ENCODE measurements around the gene ZNF618. TPM values are rescaled to one million over a fixed set of nuclear protein-coding genes. Genes with fewer than 3 reads are reported as not detected.
A peak's percentile ranks its signal among the peaks of the same experiment; 100 is the strongest.

The ZNF618 gene
- polyA plus RNA-seq, 3 donors, result 0.53 to 1.9 (median 0.78) TPM

DNA sequence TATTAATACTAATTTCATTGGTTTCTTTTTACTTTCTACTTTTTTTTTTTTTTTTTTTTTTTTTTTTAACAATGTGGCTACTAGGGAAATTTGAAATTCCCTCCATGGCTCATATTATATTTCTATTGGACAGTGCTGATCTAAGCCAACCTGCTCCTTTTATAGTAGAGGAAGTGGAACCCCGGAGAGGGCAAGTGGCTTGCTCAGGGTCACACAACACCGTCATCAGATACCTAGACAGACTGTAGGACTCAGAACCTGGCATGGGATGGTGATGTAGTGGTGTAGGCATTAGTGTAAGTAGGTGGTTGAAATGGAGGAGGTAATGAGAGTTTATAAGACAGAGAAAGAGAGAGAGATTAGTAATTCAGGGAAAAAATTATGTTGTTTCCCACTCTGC lies 10.8 kb downstream of the ZNF618 start:
- no peaks in the 10 kb centered on the region for H4K20me1 ChIP-seq (ENCODE audit: insufficient read depth, low read length)
- 30% methylated on average over 2 of the region's 2 CpGs for WGBS (ENCODE audit: insufficient coverage)
- Mint-ChIP-seq H3K4me3 (no peak overlapping the region), H3K27me3 (ENCODE audit: low read depth in 3 of 3) (peaks cover 0 to 2% (median 0%) of the 10 kb centered on the region in 3 donors), H3K27ac (peak overlapping the region in 6 of 7 donors; percentile 0 to 77 (median 74)), H3K4me1 (peaks cover 34% of the 10 kb centered on the region), H3K36me3 (peaks cover 0 to 6% of the 10 kb centered on the region in 2 donors), H3K9me3 (peaks cover 0 to 15% (median 6%) of the 10 kb centered on the region in 7 donors)
- H3K9ac ChIP-seq (ENCODE audit: insufficient read depth, low read length, poor library complexity, severe bottlenecking), result no peak overlapping the region
- TF ChIP-seq, protein P1, sequence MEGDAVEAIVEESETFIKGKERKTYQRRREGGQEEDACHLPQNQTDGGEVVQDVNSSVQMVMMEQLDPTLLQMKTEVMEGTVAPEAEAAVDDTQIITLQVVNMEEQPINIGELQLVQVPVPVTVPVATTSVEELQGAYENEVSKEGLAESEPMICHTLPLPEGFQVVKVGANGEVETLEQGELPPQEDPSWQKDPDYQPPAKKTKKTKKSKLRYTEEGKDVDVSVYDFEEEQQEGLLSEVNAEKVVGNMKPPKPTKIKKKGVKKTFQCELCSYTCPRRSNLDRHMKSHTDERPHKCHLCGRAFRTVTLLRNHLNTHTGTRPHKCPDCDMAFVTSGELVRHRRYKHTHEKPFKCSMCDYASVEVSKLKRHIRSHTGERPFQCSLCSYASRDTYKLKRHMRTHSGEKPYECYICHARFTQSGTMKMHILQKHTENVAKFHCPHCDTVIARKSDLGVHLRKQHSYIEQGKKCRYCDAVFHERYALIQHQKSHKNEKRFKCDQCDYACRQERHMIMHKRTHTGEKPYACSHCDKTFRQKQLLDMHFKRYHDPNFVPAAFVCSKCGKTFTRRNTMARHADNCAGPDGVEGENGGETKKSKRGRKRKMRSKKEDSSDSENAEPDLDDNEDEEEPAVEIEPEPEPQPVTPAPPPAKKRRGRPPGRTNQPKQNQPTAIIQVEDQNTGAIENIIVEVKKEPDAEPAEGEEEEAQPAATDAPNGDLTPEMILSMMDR (IDR thresholded peaks at IDR 0.05), result no peak
- peak; percentile 34 to 58 (median 51) for DNase-seq
- H3K27ac ChIP-seq (ENCODE audit: low read depth in 1 of 2, low read length in 2 of 2), result peak overlapping the region in 1 of 2 donors; percentile 20
- peak overlapping the region; percentile 71 for H2AFZ ChIP-seq (ENCODE audit: insufficient read depth, low read depth, low read length, poor library complexity, severe bottlenecking)
- H3K4me2 ChIP-seq (replicated peaks; ENCODE audit: extremely low read depth, low read length, poor library complexity, severe bottlenecking), result peak overlapping the region; percentile 73
- no peaks in the 10 kb centered on the region for H3K27me3 ChIP-seq (ENCODE audit: control insufficient read depth in 2 of 2, insufficient read depth in 2 of 2, low read length in 2 of 2)
- no peaks in the 10 kb centered on the region for H3K9me3 ChIP-seq (replicated peaks in 1 of 2; ENCODE audit: control insufficient read depth in 1 of 2, insufficient read depth in 1 of 2, low read length in 2 of 2)
- no peaks in the 10 kb centered on the region for H3K36me3 ChIP-seq (replicated peaks in 1 of 2; ENCODE audit: control insufficient read depth in 1 of 2, insufficient read depth in 2 of 2, low read length in 2 of 2)
- peaks cover 24 to 26% of the 10 kb centered on the region in 2 donors for H3K4me1 ChIP-seq (ENCODE audit: control insufficient read depth in 1 of 2, insufficient read depth in 2 of 2, low read length in 2 of 2)
- peak overlapping the region in 2 of 3 experiments; percentile 37 to 72 for H3K4me3 ChIP-seq (replicated peaks in 1 of 3; ENCODE audit: low read depth in 2 of 3, low read length in 3 of 3)
- intact Hi-C loops (cut with micrococcal nuclease), result no loop called here
- peaks cover 37% of the 10 kb centered on the region for H3K79me2 ChIP-seq (ENCODE audit: insufficient read depth, low read length)

DNA sequence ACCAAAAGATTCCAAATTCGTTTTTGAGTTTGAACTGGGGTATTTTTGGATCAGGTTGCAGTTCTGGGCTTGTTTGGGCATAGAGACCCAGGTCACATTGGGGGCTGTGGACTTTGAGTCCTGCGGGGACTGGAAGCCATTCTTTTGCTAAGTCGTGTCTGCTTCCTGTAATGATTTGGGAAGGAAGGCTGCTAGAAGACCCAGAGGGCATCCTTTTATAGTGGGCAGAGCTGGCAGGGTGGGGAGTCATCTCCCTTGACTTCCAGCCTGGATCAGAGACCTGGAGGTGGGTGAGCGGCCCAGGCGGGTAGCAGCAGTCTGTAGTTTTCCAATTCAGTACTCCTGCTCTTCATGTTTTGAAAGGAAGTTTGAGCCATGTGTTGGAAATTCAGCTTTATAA lies 11.3 kb downstream of the ZNF618 start:
- Mint-ChIP-seq H3K4me3 (no peak overlapping the region), H3K27me3 (ENCODE audit: low read depth in 3 of 3) (peaks cover 0 to 2% (median 0%) of the 10 kb centered on the region in 3 donors), H3K27ac (peak overlapping the region in 3 of 7 donors; percentile 19 to 77 (median 75)), H3K4me1 (peaks cover 34% of the 10 kb centered on the region), H3K9me3 (peaks cover 0 to 15% (median 6%) of the 10 kb centered on the region in 7 donors), H3K36me3 (peaks cover 0 to 6% of the 10 kb centered on the region in 2 donors)
- intact Hi-C loops (cut with micrococcal nuclease), result no loop called here
- Histone ChIP-seq H3K4me2 (replicated peaks; ENCODE audit: extremely low read depth, low read length, poor library complexity, severe bottlenecking) (peak overlapping the region; percentile 20), H3K4me3 (replicated peaks in 1 of 3; ENCODE audit: low read depth in 2 of 3, low read length in 3 of 3) (no peak overlapping the region), H3K9me3 (replicated peaks in 1 of 2; ENCODE audit: control insufficient read depth in 1 of 2, insufficient read depth in 1 of 2, low read length in 2 of 2) (no peaks in the 10 kb centered on the region), H3K27me3 (ENCODE audit: control insufficient read depth in 2 of 2, insufficient read depth in 2 of 2, low read length in 2 of 2) (no peaks in the 10 kb centered on the region), H3K4me1 (ENCODE audit: control insufficient read depth in 1 of 2, insufficient read depth in 2 of 2, low read length in 2 of 2) (peaks cover 24 to 26% of the 10 kb centered on the region in 2 donors), H2AFZ (ENCODE audit: insufficient read depth, low read depth, low read length, poor library complexity, severe bottlenecking) (peak overlapping the region; percentile 71), H3K9ac (ENCODE audit: insufficient read depth, low read length, poor library complexity, severe bottlenecking) (no peak overlapping the region), H3K79me2 (ENCODE audit: insufficient read depth, low read length) (peaks cover 37% of the 10 kb centered on the region), H4K20me1 (ENCODE audit: insufficient read depth, low read length) (no peaks in the 10 kb centered on the region), H3K36me3 (replicated peaks in 1 of 2; ENCODE audit: control insufficient read depth in 1 of 2, insufficient read depth in 2 of 2, low read length in 2 of 2) (no peaks in the 10 kb centered on the region), H3K27ac (ENCODE audit: low read depth in 1 of 2, low read length in 2 of 2) (peak overlapping the region in 1 of 2 donors; percentile 20)
- no peak for DNase-seq
- WGBS (ENCODE audit: insufficient coverage), result 78% methylated on average over 3 of the region's 5 CpGs
- TF ChIP-seq, protein P1 (IDR thresholded peaks at IDR 0.05), result no peak

All from CD14-positive monocyte (primary cell).